Right hindlimb (tissue), 1 donor: ENCODE results near the gene SLC20A1.

Experiments
- DNase-seq: peaks from one replicate; pipeline ENCODE4 v3.0.0-alpha.2; 2018

SLC20A1 gene

GRCh38 chr2:112712465-112712864 lies 66.7 kb downstream of the SLC20A1 start:
- DNase-seq: no peak

- DNase-seq: no peak
These were observed 67.3 kb downstream of the SLC20A1 start for GRCh38 chr2:112712903-112713584.
